Thyroid gland (tissue), 4 donors: ENCODE results near the gene CGAS.

Experiments used
- POLR2A ChIP-seq, 2 donors: fragments of 450-650 bp; IDR thresholded peaks; one replicate each; pipeline ENCODE4 v1.6.1; 2017; ENCODE audit warnings: antibody characterized with exemption in 2 of 2, mild to moderate bottlenecking in 2 of 2, moderate library complexity in 1 of 2
- TF ChIP-seq, protein P1 (sequence below), 6 experiments: fragments of 200-600 bp in 3 of 6; fragments of 450-650 bp in 3 of 6; sonication (generic) in 3 of 6; IDR thresholded peaks; one replicate each; pipeline ENCODE4 v1.5.1; 2016 to 2019; ENCODE audit warnings: antibody characterized with exemption in 6 of 6, mild to moderate bottlenecking in 2 of 6, inconsistent platforms in 1 of 6, moderate library complexity in 1 of 6

DNA sequence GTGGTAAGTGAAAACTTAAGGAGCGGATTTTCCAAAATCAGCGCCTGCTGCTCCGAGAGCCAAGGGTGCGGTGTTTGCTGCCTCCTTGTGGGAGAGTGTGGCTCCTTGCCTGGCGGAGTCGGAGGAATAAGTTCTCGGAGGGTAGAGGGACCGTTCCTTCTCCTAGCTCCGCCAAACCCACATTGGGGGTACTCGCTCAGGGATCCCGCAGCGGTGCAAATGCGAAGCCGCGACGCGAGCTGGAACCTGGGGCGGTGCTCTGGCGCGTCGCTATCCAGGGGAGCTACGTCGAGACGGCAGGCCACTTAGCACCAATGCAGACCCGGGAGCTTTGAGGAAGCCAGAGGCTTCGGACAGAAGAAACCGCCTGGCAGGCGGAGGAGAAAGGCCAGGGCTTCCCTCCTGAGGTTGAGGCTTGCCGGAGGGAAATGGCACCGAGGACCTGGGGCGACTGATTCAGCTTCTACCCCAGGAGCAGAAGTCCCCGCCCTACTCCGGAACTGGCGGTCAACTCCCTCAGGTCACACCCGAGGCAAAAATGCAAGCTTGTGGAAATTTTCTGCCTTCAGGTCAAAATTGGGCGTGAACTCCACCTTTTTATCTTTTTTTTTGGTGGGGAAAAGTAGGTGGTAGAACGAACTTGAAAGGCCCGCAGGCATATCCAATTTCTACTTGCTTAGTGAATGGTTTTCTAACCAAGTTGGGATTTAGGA, 63.1 kb downstream of the CGAS start:
- TF ChIP-seq POLR2A (IDR thresholded peaks at IDR 0.05), result peak in 1 of 2 donors; percentile 4
- TF ChIP-seq, protein P1, sequence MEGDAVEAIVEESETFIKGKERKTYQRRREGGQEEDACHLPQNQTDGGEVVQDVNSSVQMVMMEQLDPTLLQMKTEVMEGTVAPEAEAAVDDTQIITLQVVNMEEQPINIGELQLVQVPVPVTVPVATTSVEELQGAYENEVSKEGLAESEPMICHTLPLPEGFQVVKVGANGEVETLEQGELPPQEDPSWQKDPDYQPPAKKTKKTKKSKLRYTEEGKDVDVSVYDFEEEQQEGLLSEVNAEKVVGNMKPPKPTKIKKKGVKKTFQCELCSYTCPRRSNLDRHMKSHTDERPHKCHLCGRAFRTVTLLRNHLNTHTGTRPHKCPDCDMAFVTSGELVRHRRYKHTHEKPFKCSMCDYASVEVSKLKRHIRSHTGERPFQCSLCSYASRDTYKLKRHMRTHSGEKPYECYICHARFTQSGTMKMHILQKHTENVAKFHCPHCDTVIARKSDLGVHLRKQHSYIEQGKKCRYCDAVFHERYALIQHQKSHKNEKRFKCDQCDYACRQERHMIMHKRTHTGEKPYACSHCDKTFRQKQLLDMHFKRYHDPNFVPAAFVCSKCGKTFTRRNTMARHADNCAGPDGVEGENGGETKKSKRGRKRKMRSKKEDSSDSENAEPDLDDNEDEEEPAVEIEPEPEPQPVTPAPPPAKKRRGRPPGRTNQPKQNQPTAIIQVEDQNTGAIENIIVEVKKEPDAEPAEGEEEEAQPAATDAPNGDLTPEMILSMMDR (IDR thresholded peaks at IDR 0.05), result peak in 4 of 6 experiments; percentile 32 to 68 (median 52)
